ENCODE data around the gene DMWD. TPM values are rescaled to one million over a fixed set of nuclear protein-coding genes. Genes with fewer than 3 reads are reported as not detected.
"Not testable (repeated sequence)": the region's sequence is repeated elsewhere in the genome, so short reads cannot be mapped to it uniquely, and the experiment has no call there.

The DMWD gene
- total and polyA plus RNA-seq, 12 donors = 44.6 to 78.1 (median 68.0) TPM

GRCh38 chr19:45754323-45754722, 38.3 kb downstream of the DMWD start:
- no peaks in the 10 kb centered on the region for H3K36me3 ChIP-seq

DNA sequence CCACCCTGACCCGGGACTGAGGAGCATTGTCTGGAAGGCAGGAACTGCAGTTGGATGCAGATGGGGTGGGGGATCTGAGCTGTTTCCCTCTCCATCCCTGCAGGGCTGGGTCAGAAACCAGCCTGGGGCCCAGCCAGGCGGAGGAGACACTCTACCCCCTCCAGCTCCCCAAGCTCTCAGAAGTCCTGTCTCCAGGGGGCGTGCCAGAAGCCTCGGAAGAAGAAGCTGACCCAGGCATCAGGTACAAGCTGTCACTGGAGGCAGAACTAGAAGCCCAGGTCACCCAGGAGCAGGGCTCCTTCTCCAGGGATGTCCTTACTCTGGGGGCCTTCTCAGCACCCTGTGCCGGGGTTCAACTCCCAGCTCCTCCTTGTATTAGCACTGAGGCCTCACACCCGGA, 39.1 kb downstream of the DMWD start:
- Histone ChIP-seq H3K4me3 (no peak overlapping the region), H3K9me3 (no peaks in the 10 kb centered on the region), H3K36me3 (no peaks in the 10 kb centered on the region), H3K27ac (no peak overlapping the region), H3K27me3 (no peaks in the 10 kb centered on the region), H3K4me1 (no peaks in the 10 kb centered on the region)
- intact Hi-C loops (cut with DNase I) = no loop called here
- 69% methylated on average over 6 of the region's 6 CpGs for WGBS, 2 donors
- DNase-seq = no peak
- TF ChIP-seq, protein P1, sequence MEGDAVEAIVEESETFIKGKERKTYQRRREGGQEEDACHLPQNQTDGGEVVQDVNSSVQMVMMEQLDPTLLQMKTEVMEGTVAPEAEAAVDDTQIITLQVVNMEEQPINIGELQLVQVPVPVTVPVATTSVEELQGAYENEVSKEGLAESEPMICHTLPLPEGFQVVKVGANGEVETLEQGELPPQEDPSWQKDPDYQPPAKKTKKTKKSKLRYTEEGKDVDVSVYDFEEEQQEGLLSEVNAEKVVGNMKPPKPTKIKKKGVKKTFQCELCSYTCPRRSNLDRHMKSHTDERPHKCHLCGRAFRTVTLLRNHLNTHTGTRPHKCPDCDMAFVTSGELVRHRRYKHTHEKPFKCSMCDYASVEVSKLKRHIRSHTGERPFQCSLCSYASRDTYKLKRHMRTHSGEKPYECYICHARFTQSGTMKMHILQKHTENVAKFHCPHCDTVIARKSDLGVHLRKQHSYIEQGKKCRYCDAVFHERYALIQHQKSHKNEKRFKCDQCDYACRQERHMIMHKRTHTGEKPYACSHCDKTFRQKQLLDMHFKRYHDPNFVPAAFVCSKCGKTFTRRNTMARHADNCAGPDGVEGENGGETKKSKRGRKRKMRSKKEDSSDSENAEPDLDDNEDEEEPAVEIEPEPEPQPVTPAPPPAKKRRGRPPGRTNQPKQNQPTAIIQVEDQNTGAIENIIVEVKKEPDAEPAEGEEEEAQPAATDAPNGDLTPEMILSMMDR (IDR thresholded peaks at IDR 0.05) = no peak
- ATAC-seq = peak in 1 of 8 donors; percentile 10

More at GRCh38 chr19:45754323-45754722, 38.3 kb downstream of the DMWD start:
- ATAC-seq (no peak), DNase-seq (no peak)
- no peak overlapping the region for H3K27ac ChIP-seq
- peaks cover 0 to 2% (median 0%) of the 10 kb centered on the region in 7 donors for H3K27me3 ChIP-seq
- intact Hi-C loops (cut with DNase I) = no loop called here
- H3K4me1 ChIP-seq = no peaks in the 10 kb centered on the region
- WGBS, 2 donors = 93 to 95% methylated on average over 8 of the region's 8 CpGs
- TF ChIP-seq, protein P1 (IDR thresholded peaks at IDR 0.05) = no peak
- H3K9me3 ChIP-seq = no peaks in the 10 kb centered on the region
- H3K4me3 ChIP-seq = no peak overlapping the region

GRCh38 chr19:45752639-45753038, 40.0 kb downstream of the DMWD start:
- no peak for DNase-seq
- Histone ChIP-seq H3K9me3 (no peaks in the 10 kb centered on the region), H3K27ac (no peak overlapping the region), H3K4me3 (no peak overlapping the region), H3K4me1 (no peaks in the 10 kb centered on the region), H3K36me3 (no peaks in the 10 kb centered on the region), H3K27me3 (no peaks in the 10 kb centered on the region)
- 95 to 96% methylated on average over 12 of the region's 12 CpGs for WGBS, 2 donors
- intact Hi-C loops (cut with DNase I) = no loop called here
- ATAC-seq = no peak
- TF ChIP-seq, protein P1 (IDR thresholded peaks at IDR 0.05) = no peak

DNA sequence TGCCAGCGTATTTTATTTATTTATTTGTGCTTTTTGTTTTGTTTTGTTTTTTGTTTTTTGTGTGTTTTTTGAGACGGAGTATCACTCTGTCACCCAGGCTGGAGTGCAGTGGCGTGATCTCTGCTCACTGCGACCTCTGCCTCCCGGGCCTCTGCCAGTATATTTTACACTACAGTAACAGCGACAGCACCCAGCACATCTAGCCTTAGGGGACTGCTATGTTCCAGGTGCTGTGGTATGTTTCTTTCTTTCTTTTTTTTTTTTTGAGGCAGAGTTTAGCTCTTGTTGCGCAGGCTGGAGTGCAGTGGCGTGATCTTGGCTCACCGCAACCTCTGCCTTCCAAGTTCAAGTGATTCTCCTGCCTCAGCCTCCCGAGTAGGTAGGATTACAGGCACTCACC, 41.2 kb downstream of the DMWD start:
- H3K27me3 ChIP-seq; DNase-seq; H3K36me3 ChIP-seq; H3K4me1 ChIP-seq; H3K27ac ChIP-seq; H3K9me3 ChIP-seq; H3K4me3 ChIP-seq; ATAC-seq; intact Hi-C loops (cut with DNase I): not testable (repeated sequence)
- WGBS, 2 donors = 91 to 93% methylated on average over 10 of the region's 10 CpGs

DNA sequence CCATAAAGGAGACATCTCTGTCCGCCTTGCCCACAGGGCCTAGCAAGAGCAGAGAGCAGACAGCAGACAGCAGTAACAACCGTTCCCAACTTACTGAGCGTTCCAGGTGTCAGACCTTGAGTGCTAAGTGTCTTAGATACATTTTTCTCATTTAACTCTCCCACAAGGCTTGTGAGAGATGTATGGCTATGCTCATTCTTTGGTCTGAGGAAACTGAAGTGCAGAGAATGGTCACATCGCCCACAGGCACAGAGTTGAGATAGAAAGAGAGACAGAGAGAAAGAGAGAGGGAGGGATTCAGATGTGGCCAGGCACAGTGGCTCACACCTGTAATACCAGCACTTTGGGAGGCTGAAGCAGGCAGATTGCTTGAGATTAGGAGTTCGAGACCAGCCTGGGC, 45.1 kb downstream of the DMWD start:
- TF ChIP-seq, protein P1 (IDR thresholded peaks at IDR 0.05) = no peak
- 89 to 92% methylated on average over 5 of the region's 5 CpGs for WGBS, 2 donors
- H3K4me3 ChIP-seq = no peak overlapping the region

More for the DNA sequence above, 45.1 kb downstream of the DMWD start:
- Histone ChIP-seq H3K36me3 (no peaks in the 10 kb centered on the region), H3K4me1 (no peaks in the 10 kb centered on the region), H3K9me3 (no peaks in the 10 kb centered on the region), H3K27ac (no peak overlapping the region), H3K27me3 (peaks cover 0 to 14% (median 0%) of the 10 kb centered on the region in 7 donors)
- intact Hi-C loops (cut with DNase I) = no loop called here
- ATAC-seq (no peak), DNase-seq (no peak)

All from heart right ventricle (tissue), 16 donors.